ENCODE data around the gene ZNF660.

The ZNF660 gene

GRCh38 chr3:44642337-44642736 is 57.6 kb downstream of the ZNF660 start:
- H3K9me3 ChIP-seq (ENCODE audit: control insufficient read depth in 1 of 2, low read length in 2 of 2), result peaks cover 21 to 32% of the 10 kb centered on the region in 2 donors
- no peaks in the 10 kb centered on the region for H3K27me3 ChIP-seq (ENCODE audit: low read depth, low read length)
- peak overlapping the region; percentile 12 to 26 for H3K4me3 ChIP-seq (ENCODE audit: low read depth in 1 of 2, low read length in 2 of 2)
- peaks cover 27 to 68% of the 10 kb centered on the region in 2 donors for H3K36me3 ChIP-seq (ENCODE audit: control insufficient read depth in 1 of 2, insufficient read depth in 2 of 2, low read length in 2 of 2)
- no peak overlapping the region for H3K27ac ChIP-seq (ENCODE audit: low read length)
- no peaks in the 10 kb centered on the region for H3K4me1 ChIP-seq (ENCODE audit: control insufficient read depth in 1 of 2, insufficient read depth in 2 of 2, low read length in 2 of 2)

- Histone ChIP-seq H3K27ac (ENCODE audit: low read length) (no peak overlapping the region), H3K4me3 (ENCODE audit: low read depth in 1 of 2, low read length in 2 of 2) (peak overlapping the region; percentile 12 to 26), H3K9me3 (ENCODE audit: control insufficient read depth in 1 of 2, low read length in 2 of 2) (peaks cover 21 to 32% of the 10 kb centered on the region in 2 donors), H3K36me3 (ENCODE audit: control insufficient read depth in 1 of 2, insufficient read depth in 2 of 2, low read length in 2 of 2) (peaks cover 27 to 61% of the 10 kb centered on the region in 2 donors), H3K27me3 (ENCODE audit: low read depth, low read length) (no peaks in the 10 kb centered on the region), H3K4me1 (ENCODE audit: control insufficient read depth in 1 of 2, insufficient read depth in 2 of 2, low read length in 2 of 2) (no peaks in the 10 kb centered on the region)
Measured at GRCh38 chr3:44643024-44643423, 58.3 kb downstream of the ZNF660 start.

DNA sequence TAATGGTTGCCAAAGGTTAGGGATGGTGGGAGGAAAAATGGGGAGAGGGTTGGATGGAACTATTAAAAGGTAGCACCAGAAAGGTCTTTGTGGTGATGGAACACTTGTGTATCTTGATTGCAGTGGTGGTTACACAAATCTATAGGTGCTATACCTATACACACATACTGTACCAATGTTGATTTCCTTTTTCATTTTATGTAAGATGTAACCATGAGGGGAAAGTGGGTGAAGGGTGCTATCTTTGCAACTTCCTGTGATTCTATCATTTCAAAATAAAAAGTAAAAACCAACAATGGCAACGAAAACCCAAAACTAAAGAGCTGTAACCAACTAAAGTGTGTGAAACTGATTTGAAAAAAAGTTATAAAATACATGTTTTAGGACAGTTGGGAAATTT is 63.0 kb downstream of the ZNF660 start:
- H3K27me3 ChIP-seq (ENCODE audit: low read depth, low read length), result no peaks in the 10 kb centered on the region
- peaks cover 10 to 12% of the 10 kb centered on the region in 2 donors for H3K9me3 ChIP-seq (ENCODE audit: control insufficient read depth in 1 of 2, low read length in 2 of 2)
- no peak overlapping the region for H3K4me3 ChIP-seq (ENCODE audit: low read depth in 1 of 2, low read length in 2 of 2)
- H3K36me3 ChIP-seq (ENCODE audit: control insufficient read depth in 1 of 2, insufficient read depth in 2 of 2, low read length in 2 of 2), result peaks cover 24 to 38% of the 10 kb centered on the region in 2 donors
- H3K27ac ChIP-seq (ENCODE audit: low read length), result no peak overlapping the region
- peaks cover 0 to 6% of the 10 kb centered on the region in 2 donors for H3K4me1 ChIP-seq (ENCODE audit: control insufficient read depth in 1 of 2, insufficient read depth in 2 of 2, low read length in 2 of 2)

DNA sequence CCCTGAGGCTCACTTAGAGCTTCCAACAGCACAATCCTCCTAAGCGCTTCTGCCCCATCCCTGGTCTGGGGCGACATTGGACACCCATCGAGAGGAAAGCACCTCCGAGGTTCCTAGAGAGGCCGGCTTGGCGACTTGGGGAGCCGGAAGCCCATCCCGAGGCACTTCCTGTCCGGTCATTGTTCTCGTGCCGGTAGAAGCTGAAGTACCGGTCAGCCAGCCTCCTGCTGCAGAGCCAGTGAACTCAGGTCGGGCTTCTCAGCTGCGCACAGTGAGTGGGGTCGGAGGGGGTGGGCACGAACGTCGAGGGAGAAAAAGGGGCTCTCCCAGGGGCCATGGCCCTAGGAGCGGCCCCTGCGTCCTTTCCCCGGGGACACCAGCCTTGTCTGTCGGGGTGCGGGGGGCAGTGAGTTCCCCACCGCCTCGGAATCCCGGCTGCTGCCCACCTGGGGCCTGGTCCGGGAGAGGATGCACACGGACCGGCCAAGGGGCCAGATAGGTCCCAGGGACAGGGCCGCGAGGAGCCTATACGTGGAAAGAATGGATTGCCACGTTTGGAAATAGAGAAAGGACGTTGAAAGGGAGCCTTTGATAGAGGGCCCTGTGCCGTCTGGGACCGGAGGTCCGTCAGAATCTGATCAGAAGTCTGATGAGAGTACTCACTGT is 63.9 kb downstream of the ZNF660 start, which contains the start of gene ZNF35:
Gene ZNF35, plus strand, starts transcription at position 169 of the 666 bp plus-strand sequence. CDS start 2,336 bp downstream, outside the sequence.
- peaks cover 0 to 6% of the 10 kb centered on the region in 2 donors for H3K4me1 ChIP-seq (ENCODE audit: control insufficient read depth in 1 of 2, insufficient read depth in 2 of 2, low read length in 2 of 2)
- peaks cover 26 to 38% of the 10 kb centered on the region in 2 donors for H3K36me3 ChIP-seq (ENCODE audit: control insufficient read depth in 1 of 2, insufficient read depth in 2 of 2, low read length in 2 of 2)
- peaks cover under 1 to 4% of the 10 kb centered on the region in 2 donors for H3K9me3 ChIP-seq (ENCODE audit: control insufficient read depth in 1 of 2, low read length in 2 of 2)
- peak within 1 kb of the TSS; percentile 92 to 99 for H3K4me3 ChIP-seq (ENCODE audit: low read depth in 1 of 2, low read length in 2 of 2)
- no peaks in the 10 kb centered on the region for H3K27me3 ChIP-seq (ENCODE audit: low read depth, low read length)
- peak within 1 kb of the TSS; percentile 68 for H3K27ac ChIP-seq (ENCODE audit: low read length)
